GM18499 (cell line): Measurements from ENCODE around the gene CLSTN3.

Experiments
- ATAC-seq: cut with Tn5 transposase; IDR thresholded peaks from one replicate; pipeline ENCODE4 v1.9.1; 2021; ENCODE audit warnings: moderate number of reproducible peaks; ENCODE audit not compliant: insufficient read depth, unreplicated experiment

Gene CLSTN3

DNA sequence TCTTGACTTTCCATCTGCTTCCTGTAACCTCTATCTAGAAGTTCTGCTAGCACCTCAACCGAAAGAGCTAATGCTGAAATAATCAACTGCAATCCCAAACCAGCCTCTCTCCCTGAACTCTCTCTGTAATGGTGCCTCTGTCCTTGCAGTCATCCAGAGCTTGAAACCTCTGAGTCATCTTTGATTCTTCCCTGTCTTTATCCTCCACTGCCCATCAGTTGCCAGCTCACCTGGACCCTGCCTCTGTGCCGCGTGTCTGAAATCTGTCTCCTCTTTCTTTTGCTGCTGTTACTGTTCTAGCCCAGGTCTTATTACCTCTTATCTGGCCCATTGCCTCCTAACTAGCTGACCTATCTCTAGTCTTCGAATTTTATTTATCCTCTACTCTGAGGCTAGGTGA is 15.5 kb downstream of the CLSTN3 start:
- no peak for ATAC-seq

DNA sequence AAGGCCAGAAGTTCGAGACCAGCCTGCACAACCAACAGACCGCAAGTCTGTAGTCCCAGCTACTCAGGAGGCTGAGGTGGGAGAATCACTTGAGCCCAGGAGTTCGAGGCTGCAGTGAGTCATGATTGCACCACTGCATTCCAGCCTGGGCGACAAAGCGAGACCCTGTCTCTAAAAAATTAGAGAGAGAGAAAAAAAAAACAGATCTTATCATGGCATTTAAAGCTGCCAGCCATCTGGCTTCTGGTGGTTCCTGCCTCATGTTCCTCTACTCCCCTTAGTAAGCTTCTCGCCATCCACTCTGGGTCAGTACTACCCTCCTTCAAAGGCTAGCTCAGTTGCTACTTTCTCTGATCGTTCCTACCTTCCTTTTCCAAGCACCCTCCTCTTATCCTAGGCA is 16.1 kb downstream of the CLSTN3 start:
- ATAC-seq = no peak

- ATAC-seq = no peak
These were observed 16.7 kb downstream of the CLSTN3 start for GRCh38 chr12:7146906-7147305.

GRCh38 chr12:7150356-7150755 is 20.2 kb downstream of the CLSTN3 start:
- no peak for ATAC-seq

DNA sequence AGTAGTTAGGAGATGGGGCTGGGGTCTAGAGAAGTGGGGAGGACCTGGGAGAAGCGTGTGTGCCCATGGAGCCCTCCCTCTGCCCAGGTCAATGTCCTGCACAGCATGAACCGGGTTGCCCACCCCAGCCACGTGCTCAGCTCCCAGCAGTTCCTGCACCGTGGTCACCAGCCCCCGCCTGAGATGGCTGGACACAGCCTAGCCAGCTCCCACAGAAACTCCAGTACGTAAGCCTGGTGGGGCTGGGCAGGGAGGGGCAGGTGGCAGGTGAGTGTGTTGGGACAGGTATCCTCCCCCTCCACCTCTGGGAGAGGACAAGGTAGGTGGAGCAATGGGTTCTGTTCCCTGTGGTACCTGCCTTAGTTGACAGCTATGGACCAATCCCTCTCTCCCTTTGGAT is 20.7 kb downstream of the CLSTN3 start:
- ATAC-seq = no peak

DNA sequence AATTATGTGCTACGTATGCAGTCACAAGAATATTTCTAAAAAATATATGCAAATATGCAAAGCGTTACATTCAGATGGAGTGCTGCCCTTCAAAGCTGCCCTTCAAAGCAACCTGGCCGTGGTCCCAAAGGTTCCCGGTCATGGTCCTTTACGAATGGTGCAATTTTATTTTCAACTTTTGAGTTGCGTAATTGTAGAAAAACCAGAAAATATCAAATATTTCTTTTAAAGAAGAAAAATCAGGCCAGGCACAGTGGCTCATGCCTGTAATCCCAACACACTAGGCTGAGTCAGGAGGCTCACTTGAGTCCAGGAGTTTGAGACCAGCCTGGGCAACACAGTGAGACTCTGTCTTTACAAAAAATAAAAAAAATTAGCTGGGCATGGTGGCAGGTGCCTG is 21.4 kb downstream of the CLSTN3 start:
- ATAC-seq = no peak

GRCh38 chr12:7152818-7153217 is 22.6 kb downstream of the CLSTN3 start:
- no peak for ATAC-seq

DNA sequence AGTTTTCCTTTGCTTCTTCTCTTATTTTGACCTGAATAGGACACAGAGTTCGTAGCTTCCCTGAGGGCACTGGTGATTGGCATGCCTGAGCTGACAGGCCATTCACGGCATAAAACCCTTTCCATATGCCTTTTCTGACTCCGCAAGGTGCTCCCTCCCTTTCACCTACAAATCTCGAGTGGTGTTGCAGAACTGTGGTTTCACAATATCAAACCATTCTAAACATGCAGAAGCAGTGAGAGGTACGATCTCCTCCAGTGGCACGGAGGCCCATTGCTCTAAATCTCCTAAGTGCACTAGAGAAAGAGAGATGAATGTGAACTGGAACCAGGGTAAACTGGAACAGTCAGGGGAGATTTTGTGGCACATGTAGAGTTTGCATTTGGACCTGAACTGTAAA is 23.9 kb downstream of the CLSTN3 start:
- ATAC-seq = no peak

DNA sequence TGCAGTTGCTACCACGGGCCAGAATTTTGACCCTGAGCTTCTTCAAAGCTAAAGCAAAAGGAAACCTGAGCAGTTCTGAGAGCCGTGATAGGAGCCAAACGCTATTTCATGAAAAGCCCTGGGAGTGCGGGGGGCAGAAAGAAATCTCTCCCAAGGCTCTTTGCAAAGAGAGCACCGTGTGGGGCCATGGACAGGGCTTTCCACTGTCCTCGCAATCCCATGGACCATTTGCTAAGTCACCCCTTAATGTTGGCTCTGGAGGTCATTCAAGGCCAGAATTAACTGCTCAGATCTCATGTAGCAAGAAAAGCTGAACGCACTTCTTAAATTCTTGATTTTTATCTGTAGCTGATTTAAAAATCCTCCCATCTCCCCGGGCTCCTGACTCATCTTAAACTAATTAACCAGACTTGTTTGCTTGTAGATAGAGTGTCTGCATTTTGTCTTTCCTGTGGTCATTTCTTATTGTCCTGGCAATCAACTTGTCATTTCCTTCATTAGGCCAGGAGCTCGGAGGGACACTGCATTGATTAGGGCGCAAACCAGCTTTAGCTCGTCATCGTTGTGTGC is 24.8 kb downstream of the CLSTN3 start:
- ATAC-seq = no peak

- ATAC-seq = no peak
These were observed 25.4 kb downstream of the CLSTN3 start for GRCh38 chr12:7155471-7156034.

GRCh38 chr12:7156259-7157197 is 26.4 kb downstream of the CLSTN3 start:
- no peak for ATAC-seq

DNA sequence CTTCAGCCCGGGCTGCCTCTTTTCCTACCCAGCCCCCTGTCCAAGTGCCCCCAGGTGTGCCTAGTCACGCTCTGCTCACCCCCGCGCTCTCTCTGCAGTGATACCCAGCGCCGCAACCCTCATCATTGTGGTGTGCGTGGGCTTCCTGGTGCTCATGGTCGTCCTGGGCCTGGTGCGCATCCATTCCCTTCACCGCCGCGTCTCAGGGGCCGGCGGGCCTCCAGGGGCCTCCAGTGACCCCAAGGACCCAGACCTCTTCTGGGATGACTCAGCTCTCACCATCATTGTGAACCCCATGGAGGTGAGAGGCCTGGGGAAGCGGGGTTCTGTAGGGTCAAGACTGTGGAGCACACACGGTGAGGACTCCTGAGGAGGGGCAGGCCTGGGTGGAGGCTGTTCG is 27.2 kb downstream of the CLSTN3 start:
- ATAC-seq = no peak

- ATAC-seq = no peak
These were observed 28.8 kb downstream of the CLSTN3 start for GRCh38 chr12:7158781-7159609.

GRCh38 chr12:7160183-7160582 is 30.0 kb downstream of the CLSTN3 start:
- ATAC-seq = no peak

GRCh38 chr12:7161327-7161726 is 31.2 kb downstream of the CLSTN3 start:
- ATAC-seq = no peak

DNA sequence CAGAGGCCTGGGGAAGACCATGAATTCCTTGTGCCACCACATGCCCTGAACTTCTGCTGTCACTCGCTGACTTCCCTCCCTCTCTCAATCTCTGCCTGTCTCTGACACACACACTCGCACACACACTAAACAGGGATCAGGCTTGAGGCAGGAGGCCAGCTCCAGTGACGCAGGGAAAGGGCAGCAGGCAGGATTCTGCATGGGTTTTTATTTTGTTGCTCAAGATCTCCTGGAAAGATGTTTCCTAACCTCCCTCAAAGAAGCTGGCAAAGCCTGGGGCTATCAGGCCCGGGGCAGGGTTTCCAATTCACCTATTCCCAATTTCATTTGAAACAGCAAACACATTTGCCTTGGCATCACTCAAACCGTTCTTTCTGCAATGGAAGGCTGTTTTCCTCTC is 31.6 kb downstream of the CLSTN3 start:
- no peak for ATAC-seq

- ATAC-seq = no peak
These were observed 32.5 kb downstream of the CLSTN3 start for GRCh38 chr12:7162691-7163114.

GRCh38 chr12:7169951-7170350 is 39.8 kb downstream of the CLSTN3 start:
- ATAC-seq = no peak

- ATAC-seq = no peak
These were observed 41.7 kb downstream of the CLSTN3 start for GRCh38 chr12:7171854-7172253.

GRCh38 chr12:7175493-7175892 is 45.3 kb downstream of the CLSTN3 start:
- no peak for ATAC-seq

DNA sequence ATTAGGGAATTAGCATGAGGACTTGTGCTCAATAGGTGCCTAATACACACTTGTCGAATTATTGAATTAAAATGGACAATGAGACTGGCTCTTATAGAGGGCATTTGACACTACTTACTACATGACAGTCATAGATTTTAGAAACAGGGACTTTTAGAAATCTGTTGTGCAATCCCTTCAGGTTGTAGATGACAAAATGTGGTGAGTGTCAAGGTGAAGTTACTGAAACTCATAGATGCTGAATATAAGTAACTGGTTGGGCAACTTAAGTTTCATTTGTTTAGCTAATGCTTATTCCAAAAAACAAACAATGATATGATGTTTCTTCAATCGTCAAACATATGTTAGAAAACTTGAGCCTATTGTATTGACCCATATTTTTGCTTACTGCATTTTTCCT is 46.4 kb downstream of the CLSTN3 start:
- ATAC-seq = no peak
